HepG2 (cell line): Measurements from ENCODE around the gene RNASE8. TPM values are rescaled to one million over a fixed set of nuclear protein-coding genes. Genes with fewer than 3 reads are reported as not detected.
A peak's percentile ranks its signal among the peaks of the same experiment; 100 is the strongest.

Experiments used
- ATF5 ChIP-seq: sonication (generic); formaldehyde crosslinking; IDR thresholded peaks from 2 replicates; pipeline ENCODE4 v1.4.0; 2020; ENCODE audit warnings: mild to moderate bottlenecking, low read depth, missing genetic modification reagents
- ELF4 ChIP-seq: sonication (generic); formaldehyde crosslinking; IDR thresholded peaks from 2 replicates; pipeline ENCODE4 v1.5.0; 2020; ENCODE audit warnings: missing genetic modification reagents, mild to moderate bottlenecking, moderate library complexity, borderline replicate concordance
- ERF ChIP-seq: IDR thresholded peaks from 2 replicates; pipeline ENCODE4 v1.6.1; 2018; ENCODE audit warnings: missing biosample characterization, missing genetic modification reagents
- GATAD2A ChIP-seq: IDR thresholded peaks from 2 replicates; pipeline ENCODE4 v1.6.1; 2016
- HOXA5 ChIP-seq: sonication (generic); formaldehyde crosslinking; IDR thresholded peaks from 2 replicates; pipeline ENCODE4 v1.4.0; 2020; ENCODE audit warnings: missing genetic modification reagents
- KLF16 ChIP-seq, 2 experiments: sonication (generic) in 1 of 2; formaldehyde crosslinking in 1 of 2; IDR thresholded peaks; 2 replicates each; pipeline versions ENCODE4 v1.6.1 to v1.8.0; 2016 to 2023; ENCODE audit warnings: missing genetic modification reagents in 2 of 2, missing compliant biosample characterization in 1 of 2
- MAFK ChIP-seq, 2 experiments: IDR thresholded peaks in 1 of 2; conservative IDR thresholded peaks in 1 of 2; 2 replicates each; pipeline ENCODE4 v1.6.1; 2011; ENCODE audit warnings: improper control_type of control experiment in 2 of 2, low read length in 2 of 2
- NR1H2 ChIP-seq: sonication (generic); formaldehyde crosslinking; IDR thresholded peaks from 2 replicates; pipeline ENCODE4 v1.8.1; 2022; ENCODE audit warnings: low read depth, missing genetic modification reagents, borderline replicate concordance
- SAP130 ChIP-seq: IDR thresholded peaks from 2 replicates; pipeline ENCODE4 v1.6.1; 2016; ENCODE audit warnings: low read depth
- SMARCC2 ChIP-seq: fragments of 450-650 bp; IDR thresholded peaks from 2 replicates; pipeline ENCODE4 v1.6.1; 2017; ENCODE audit warnings: antibody characterized with exemption, mild to moderate bottlenecking
- TGIF2 ChIP-seq: IDR thresholded peaks from 2 replicates; pipeline ENCODE4 v1.6.1; 2016; ENCODE audit warnings: control low read depth, missing compliant biosample characterization
- YEATS2 ChIP-seq: sonication (generic); formaldehyde crosslinking; IDR thresholded peaks from 2 replicates; pipeline ENCODE4 v1.4.0; 2020; ENCODE audit warnings: missing genetic modification reagents, borderline replicate concordance
- ZBTB21 ChIP-seq: sonication (generic); formaldehyde crosslinking; IDR thresholded peaks from 2 replicates; pipeline ENCODE4 v1.4.0; 2020; ENCODE audit warnings: missing genetic modification reagents
- ZFP36L1 ChIP-seq: sonication (generic); formaldehyde crosslinking; IDR thresholded peaks from 2 replicates; pipeline ENCODE4 v1.8.0; 2022; ENCODE audit warnings: mild to moderate bottlenecking, missing genetic modification reagents, moderate library complexity
- ZNF12 ChIP-seq: sonication (generic); formaldehyde crosslinking; IDR thresholded peaks from 2 replicates; pipeline ENCODE4 v1.5.0; 2020; ENCODE audit warnings: missing genetic modification reagents
- ZNF768 ChIP-seq: sonication (generic); formaldehyde crosslinking; IDR thresholded peaks from 2 replicates; pipeline ENCODE4 v1.4.0; 2020; ENCODE audit warnings: missing genetic modification reagents
- ZNF878 ChIP-seq: sonication (generic); formaldehyde crosslinking; IDR thresholded peaks from 2 replicates; pipeline ENCODE4 v1.8.1; 2023; ENCODE audit warnings: mild to moderate bottlenecking, missing genetic modification reagents, moderate library complexity
- ZSCAN30 ChIP-seq: sonication (generic); formaldehyde crosslinking; IDR thresholded peaks from 2 replicates; pipeline ENCODE4 v1.5.0; 2020; ENCODE audit warnings: mild to moderate bottlenecking, missing genetic modification reagents
- polyA plus RNA-seq, 8 experiments: library from polyadenylated mRNA; depleted of rRNA in 3 of 8; stranded (reverse) in 7 of 8; unstranded in 1 of 8; fragments of >200 nt; fragmentation: Illumina TruSeq in 4 of 8; extraction: Trizol in 4 of 8; gene quantifications; 2 replicates each; pipeline versions ENCODE4 v1.2.1 to v1.2.3, GENCODE V29; 2011 to 2016; ENCODE audit warnings: low read depth in 4 of 8, missing spikeins in 1 of 8, mixed read lengths in 1 of 8; ENCODE audit not compliant: insufficient read depth in 1 of 8
- total RNA-seq, 5 experiments: library from RNA; depleted of rRNA; stranded (reverse); fragments of >200 nt; fragmentation: Illumina TruSeq; extraction: Trizol; gene quantifications; 2 replicates each; pipeline ENCODE4 v1.2.3, GENCODE V29; 2016; ENCODE audit warnings: low read depth in 1 of 5
- TF ChIP-seq, protein P1 (sequence below): sonication (generic); formaldehyde crosslinking; IDR thresholded peaks from 2 replicates; pipeline ENCODE4 v1.5.0; 2020; ENCODE audit warnings: missing genetic modification reagents
- TF ChIP-seq, protein P2 (sequence below): IDR thresholded peaks from 2 replicates; pipeline ENCODE4 v1.6.1; 2018; ENCODE audit warnings: missing genetic modification reagents
- TF ChIP-seq, protein P3 (sequence below): sonication (generic); formaldehyde crosslinking; IDR thresholded peaks from 2 replicates; pipeline ENCODE4 v1.4.0; 2020; ENCODE audit warnings: mild to moderate bottlenecking, missing genetic modification reagents, borderline replicate concordance

The RNASE8 gene
- total and polyA plus RNA-seq, 2 of the 13 experiments (the other 11 are each of a cell fraction or from before 2014, with no cell fraction given): not detected

- TF ChIP-seq ZNF878 (CRISPR knock-in tag) (0 out of 2 replicates have a peak, but pooled peaks have one; percentile 40), NR1H2 (CRISPR knock-in tag) (no peak), ZBTB21 (no peak), ZFP36L1 (no peak), ZSCAN30 (CRISPR knock-in tag) (no peak), ZNF768 (CRISPR knock-in tag) (no peak), SAP130 (peak; percentile 59), ATF5 (CRISPR knock-in tag) (no peak), ZNF12 (CRISPR knock-in tag) (0 out of 2 replicates have a peak, but pooled peaks have one; percentile 56), KLF16 (CRISPR knock-in tag; IDR thresholded peaks at IDR 0.05) (peak in 1 of 2 experiments; percentile 68; a peak in 1 of 4 replicates), HOXA5 (CRISPR knock-in tag) (0 out of 2 replicates have a peak, but pooled peaks have one; percentile 34), ERF (CRISPR knock-in tag) (no peak), ELF4 (CRISPR knock-in tag) (no peak), SMARCC2 (no peak), MAFK (conservative IDR thresholded peaks at IDR 0.05 in 1 of 2, IDR thresholded peaks at IDR 0.05 in 1 of 2; ENCODE audit: low read length in 2 of 2) (no peak), GATAD2A (CRISPR knock-in tag) (peak; percentile 38; the same call in 1 of the 2 replicates), YEATS2 (peak; percentile 43; the same call in 1 of the 2 replicates), TGIF2 (CRISPR knock-in tag) (0 out of 2 replicates have a peak, but pooled peaks have one; percentile 27)
- TF ChIP-seq, protein P1, sequence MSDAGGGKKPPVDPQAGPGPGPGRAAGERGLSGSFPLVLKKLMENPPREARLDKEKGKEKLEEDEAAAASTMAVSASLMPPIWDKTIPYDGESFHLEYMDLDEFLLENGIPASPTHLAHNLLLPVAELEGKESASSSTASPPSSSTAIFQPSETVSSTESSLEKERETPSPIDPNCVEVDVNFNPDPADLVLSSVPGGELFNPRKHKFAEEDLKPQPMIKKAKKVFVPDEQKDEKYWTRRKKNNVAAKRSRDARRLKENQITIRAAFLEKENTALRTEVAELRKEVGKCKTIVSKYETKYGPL (CRISPR knock-in tag): peak; percentile 33; the same call in 1 of the 2 replicates
- TF ChIP-seq, protein P2, sequence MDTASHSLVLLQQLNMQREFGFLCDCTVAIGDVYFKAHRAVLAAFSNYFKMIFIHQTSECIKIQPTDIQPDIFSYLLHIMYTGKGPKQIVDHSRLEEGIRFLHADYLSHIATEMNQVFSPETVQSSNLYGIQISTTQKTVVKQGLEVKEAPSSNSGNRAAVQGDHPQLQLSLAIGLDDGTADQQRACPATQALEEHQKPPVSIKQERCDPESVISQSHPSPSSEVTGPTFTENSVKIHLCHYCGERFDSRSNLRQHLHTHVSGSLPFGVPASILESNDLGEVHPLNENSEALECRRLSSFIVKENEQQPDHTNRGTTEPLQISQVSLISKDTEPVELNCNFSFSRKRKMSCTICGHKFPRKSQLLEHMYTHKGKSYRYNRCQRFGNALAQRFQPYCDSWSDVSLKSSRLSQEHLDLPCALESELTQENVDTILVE (CRISPR knock-in tag): 0 out of 2 replicates have a peak, but pooled peaks have one; percentile 65
- TF ChIP-seq, protein P3, sequence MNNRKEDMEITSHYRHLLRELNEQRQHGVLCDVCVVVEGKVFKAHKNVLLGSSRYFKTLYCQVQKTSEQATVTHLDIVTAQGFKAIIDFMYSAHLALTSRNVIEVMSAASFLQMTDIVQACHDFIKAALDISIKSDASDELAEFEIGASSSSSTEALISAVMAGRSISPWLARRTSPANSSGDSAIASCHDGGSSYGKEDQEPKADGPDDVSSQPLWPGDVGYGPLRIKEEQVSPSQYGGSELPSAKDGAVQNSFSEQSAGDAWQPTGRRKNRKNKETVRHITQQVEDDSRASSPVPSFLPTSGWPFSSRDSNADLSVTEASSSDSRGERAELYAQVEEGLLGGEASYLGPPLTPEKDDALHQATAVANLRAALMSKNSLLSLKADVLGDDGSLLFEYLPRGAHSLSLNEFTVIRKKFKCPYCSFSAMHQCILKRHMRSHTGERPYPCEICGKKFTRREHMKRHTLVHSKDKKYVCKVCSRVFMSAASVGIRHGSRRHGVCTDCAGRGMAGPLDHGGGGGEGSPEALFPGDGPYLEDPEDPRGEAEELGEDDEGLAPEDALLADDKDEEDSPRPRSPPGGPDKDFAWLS (CRISPR knock-in tag): no peak
These were observed 38.0 kb downstream of the RNASE8 start (continued) for GRCh38 chr14:21095430-21096205.
